GM18951 (cell line): ENCODE measurements around the gene AK9.
"Not testable (repeated sequence)": the region's sequence is repeated elsewhere in the genome, so short reads cannot be mapped to it uniquely, and the experiment has no call there.

Experiments used
- POLR2A ChIP-seq: IDR thresholded peaks from 4 replicates; pipeline ENCODE4 v1.6.1; 2011; ENCODE audit warnings: mild to moderate bottlenecking; ENCODE audit not compliant: insufficient read length, insufficient read depth; ENCODE audit errors: extremely low read depth
- in situ Hi-C: fragments of 300-500 bp; cut with MboI; formaldehyde crosslinking; loops from one replicate; pipeline ENCODE4 v1.12.0; 2022; ENCODE audit warnings: low sequenced_read_pairs, mixed read lengths, inconsistent platforms; ENCODE audit not compliant: unreplicated experiment

The AK9 gene

GRCh38 chr6:109690737-109691621 is at the start of gene AK9, which contains the start of gene FIG4:
TSS of gene AK9 (minus strand) at chr6:109691202. CDS start at chr6:109675745, 15,457 bp downstream.
TSS of gene FIG4 (plus strand) at chr6:109691296. CDS start at chr6:109691436, 140 bp downstream.
- in situ Hi-C loops, result loop anchor here (10.0 kb wide), 1 partner anchor 704 kb away; no protein-coding TSS in a partner anchor
- TF ChIP-seq POLR2A, result peak; percentile 71

- in situ Hi-C loops, result no loop called here
- no peak for TF ChIP-seq POLR2A
These were observed 49.8 kb upstream of the AK9 start for GRCh38 chr6:109740787-109741186.

DNA sequence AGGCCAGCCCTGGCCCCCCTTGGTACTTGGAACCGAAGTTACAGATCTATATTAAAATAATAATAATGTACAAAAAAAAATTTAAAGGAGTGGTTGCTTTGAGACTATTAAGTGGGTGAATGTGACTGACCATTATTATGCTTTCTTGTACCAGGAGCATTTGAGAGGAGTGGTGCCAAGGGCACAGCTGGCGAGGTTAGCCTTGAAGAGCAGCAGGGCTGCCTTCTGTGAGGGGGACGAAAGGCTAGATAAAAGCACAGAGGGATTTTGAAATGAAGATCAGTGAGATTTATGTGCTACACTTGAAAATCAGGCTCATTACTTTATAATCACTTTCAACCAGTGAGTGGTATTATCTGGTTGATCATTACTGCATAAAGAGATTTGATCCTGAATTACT is 48.7 kb upstream of the AK9 start:
- in situ Hi-C loops, result no loop called here
- TF ChIP-seq POLR2A, result no peak

DNA sequence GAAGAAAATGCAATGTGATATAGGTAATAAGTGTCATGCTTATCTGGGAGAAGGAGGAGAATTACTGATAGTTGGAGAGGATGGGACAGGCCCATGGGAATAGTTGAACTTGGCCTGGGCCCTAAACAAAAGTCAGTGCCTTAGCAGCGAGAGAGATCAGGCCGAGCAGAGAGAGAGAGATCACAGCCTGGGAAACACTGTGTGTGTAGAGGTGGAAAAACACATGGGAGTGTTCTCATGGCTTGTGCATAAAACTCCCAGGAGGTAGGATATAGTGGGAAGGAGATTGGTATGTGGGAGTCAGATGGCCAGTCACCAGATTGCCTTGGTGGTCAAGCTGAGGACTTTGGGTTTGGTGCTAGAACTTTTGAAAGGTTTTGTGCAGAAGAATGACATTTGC is 47.7 kb upstream of the AK9 start:
- in situ Hi-C loops, result no loop called here

GRCh38 chr6:109738255-109738654 is 47.3 kb upstream of the AK9 start:
- no peak for TF ChIP-seq POLR2A
- in situ Hi-C loops, result no loop called here

More for the DNA sequence above, 47.7 kb upstream of the AK9 start:
- TF ChIP-seq POLR2A, result no peak

- in situ Hi-C loops, result no loop called here
- TF ChIP-seq POLR2A, result no peak
These were observed 45.4 kb upstream of the AK9 start for GRCh38 chr6:109736273-109737025.

GRCh38 chr6:109725250-109725649 is 34.2 kb upstream of the AK9 start:
- in situ Hi-C loops, result not testable (repeated sequence)

GRCh38 chr6:109722564-109723254 is 31.7 kb upstream of the AK9 start:
- in situ Hi-C loops, result no loop called here
- TF ChIP-seq POLR2A, result no peak

DNA sequence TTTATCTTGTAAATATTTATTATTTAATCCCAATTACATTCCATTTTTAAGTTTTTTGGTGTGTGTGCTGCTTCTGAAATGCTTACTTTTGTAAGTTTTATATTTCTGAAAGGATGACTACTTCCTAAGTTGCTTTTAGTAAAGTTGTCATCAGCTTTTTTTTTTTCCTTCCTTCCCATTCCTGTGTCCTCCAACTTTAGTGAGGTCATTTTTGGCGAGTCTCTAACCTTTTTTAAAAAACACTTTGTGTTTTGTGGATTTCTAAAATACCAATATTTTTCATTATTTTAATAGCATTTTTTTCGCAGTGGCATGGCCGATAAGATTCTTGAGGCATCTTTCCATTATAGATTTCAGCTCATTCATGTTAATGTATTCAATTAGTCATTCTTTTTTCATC is 31.0 kb upstream of the AK9 start:
- TF ChIP-seq POLR2A, result no peak
- in situ Hi-C loops, result no loop called here

- TF ChIP-seq POLR2A, result no peak
- in situ Hi-C loops, result no loop called here
These were observed 29.3 kb upstream of the AK9 start for GRCh38 chr6:109720311-109720710.

DNA sequence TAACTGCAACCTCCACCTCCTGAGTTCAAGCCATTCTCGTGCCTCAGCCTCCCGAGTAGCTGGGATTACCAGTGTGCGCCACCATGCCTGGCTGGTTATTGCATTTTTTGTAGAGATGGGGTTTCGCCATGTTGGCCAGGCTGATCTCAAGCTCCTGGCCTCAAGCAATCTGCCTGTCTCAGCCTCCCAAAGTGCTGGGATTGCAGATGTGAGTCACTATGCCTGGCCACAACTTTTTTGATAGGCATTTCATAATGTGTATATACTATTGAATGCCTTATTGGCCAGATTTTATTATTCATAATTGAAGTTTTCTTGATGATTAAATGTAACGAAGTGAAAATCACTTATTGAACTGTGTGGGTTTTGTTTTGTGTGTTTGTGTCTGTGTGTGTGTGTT is 28.0 kb upstream of the AK9 start:
- TF ChIP-seq POLR2A, result no peak
- in situ Hi-C loops, result loop anchor here (10.0 kb wide), 1 partner anchor 326 kb away; no protein-coding TSS in a partner anchor

GRCh38 chr6:109717971-109718370 is 27.0 kb upstream of the AK9 start:
- in situ Hi-C loops, result loop anchor here (10.0 kb wide), 1 partner anchor 327 kb away; no protein-coding TSS in a partner anchor
- TF ChIP-seq POLR2A, result no peak

DNA sequence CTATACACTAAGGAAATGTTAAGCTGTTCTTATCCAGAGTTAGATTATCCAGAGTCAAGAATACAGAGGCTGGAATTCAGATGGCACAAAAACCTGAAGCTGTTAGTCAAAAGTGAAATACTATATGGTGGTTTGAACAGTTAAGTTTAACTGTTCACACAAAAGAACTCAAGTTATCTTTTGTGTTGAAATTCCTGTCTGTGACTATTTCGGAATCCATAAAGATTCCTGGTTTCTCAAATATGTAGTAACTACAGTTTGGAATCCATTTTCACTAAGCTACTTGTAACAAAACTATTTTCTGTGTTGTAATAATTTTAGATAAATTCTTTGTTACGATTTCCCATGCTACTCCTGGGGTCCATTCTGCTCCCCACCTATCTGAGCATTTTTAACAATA is 24.6 kb upstream of the AK9 start:
- no peak for TF ChIP-seq POLR2A
- in situ Hi-C loops, result loop anchor here (10.0 kb wide), 1 partner anchor 329 kb away; no protein-coding TSS in a partner anchor
